Ectodermal cell (in vitro differentiated cells): ENCODE measurements around the gene PLXDC1. TPM values are rescaled to one million over a fixed set of nuclear protein-coding genes. Genes with fewer than 3 reads are reported as not detected.

ENCODE experiments used
- H3K27ac ChIP-seq: 2 replicates; pipeline ENCODE4 v1.7.0; 2013; ENCODE audit warnings: mild to moderate bottlenecking, low read depth, low read length; ENCODE audit not compliant: insufficient read depth, poor library complexity, severe bottlenecking
- H3K27me3 ChIP-seq: 2 replicates; pipeline ENCODE4 v1.7.0; 2013; ENCODE audit warnings: mild to moderate bottlenecking, low read length; ENCODE audit not compliant: insufficient read depth, control insufficient read depth, poor library complexity, severe bottlenecking
- H3K36me3 ChIP-seq: one replicate; pipeline ENCODE4 v1.7.0; 2013; ENCODE audit warnings: low read length; ENCODE audit not compliant: control insufficient read depth, insufficient read depth
- H3K4me1 ChIP-seq: one replicate; pipeline ENCODE4 v1.7.0; 2013; ENCODE audit warnings: low read length; ENCODE audit not compliant: control insufficient read depth, insufficient read depth
- H3K4me3 ChIP-seq: 2 replicates; pipeline ENCODE4 v1.7.0; 2013; ENCODE audit warnings: low read depth, low read length, control low read depth; ENCODE audit not compliant: insufficient read depth
- H3K9me3 ChIP-seq: 2 replicates; pipeline ENCODE4 v1.7.0; 2013; ENCODE audit warnings: mild to moderate bottlenecking, low read length, moderate library complexity; ENCODE audit not compliant: control insufficient read depth
- WGBS, 2 experiments: methylation state at CpG; one replicate each; pipeline ENCODE4 v1.1.7; 2013; ENCODE audit warnings: missing lambda C conversion rate in 2 of 2; 5-methylcytosine and 5-hydroxymethylcytosine counted together
- polyA plus RNA-seq, 4 experiments: library from polyadenylated mRNA; stranded (reverse); fragments of 50-300 nt; gene quantifications; one replicate each; pipeline ENCODE4 v1.2.3, GENCODE V29; 2013

PLXDC1 gene
- 0.93 TPM for polyA plus RNA-seq (2013, experiment 1 of 4)
- polyA plus RNA-seq (2013, experiment 2 of 4) = 0.59 TPM
- polyA plus RNA-seq (2013, experiment 3 of 4) = 0.85 TPM
- polyA plus RNA-seq (2013, experiment 4 of 4) = 2.8 TPM

DNA sequence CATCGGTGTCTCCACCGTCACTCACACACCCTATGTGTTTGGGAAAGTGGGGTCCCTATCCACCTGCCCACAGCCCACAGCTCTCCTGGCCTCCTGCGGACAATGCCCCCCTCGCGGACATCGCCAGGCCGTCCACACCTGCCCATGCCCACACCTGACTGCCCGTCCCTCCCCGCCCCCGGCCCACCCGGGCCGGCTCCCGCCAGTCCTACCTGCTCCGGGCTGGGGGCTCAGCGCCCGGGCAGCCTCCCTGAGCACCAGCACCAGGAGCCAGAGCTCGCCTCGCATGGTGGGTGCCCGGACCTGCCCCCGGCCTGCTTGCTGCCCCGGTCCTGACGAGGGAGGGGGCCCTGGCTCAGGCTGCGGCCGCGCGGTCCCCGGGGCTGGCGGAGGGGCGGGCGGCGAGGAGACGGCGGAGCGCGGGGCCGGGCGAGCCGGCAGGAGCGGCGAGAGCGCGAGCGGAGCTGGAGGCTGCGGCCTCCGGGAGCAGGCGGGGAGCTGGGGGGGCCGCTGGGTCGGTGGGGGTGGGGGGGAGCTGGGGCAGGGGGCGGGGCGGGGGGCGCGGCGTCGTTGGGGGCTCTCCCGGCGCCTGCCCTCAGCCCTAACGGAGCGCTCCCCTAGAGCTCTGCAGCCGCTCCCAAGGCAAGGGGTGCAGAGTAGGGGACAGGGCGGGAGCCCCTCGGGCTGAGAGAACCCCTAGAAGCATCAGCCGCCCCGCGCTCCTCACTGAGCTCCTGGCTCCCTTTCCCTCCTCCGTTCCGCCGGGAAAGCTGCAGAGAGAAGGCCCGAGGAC, at the start of gene PLXDC1:
Gene PLXDC1 (minus strand): TSS at position 488 of the 793 bp plus-strand sequence. CDS start 200 bp downstream, at position 288.
- Histone ChIP-seq H3K27me3 (peaks cover 41% of the 10 kb centered on the region), H3K27ac (no peak within 1 kb of the TSS), H3K36me3 (no peaks in the 10 kb centered on the region), H3K9me3 (no peaks in the 10 kb centered on the region), H3K4me3 (peak within 1 kb of the TSS; percentile 87), H3K4me1 (no peaks in the 10 kb centered on the region)
- WGBS, 2 experiments = 1 to 2% methylated on average over 56 to 66 of the region's 68 CpGs

DNA sequence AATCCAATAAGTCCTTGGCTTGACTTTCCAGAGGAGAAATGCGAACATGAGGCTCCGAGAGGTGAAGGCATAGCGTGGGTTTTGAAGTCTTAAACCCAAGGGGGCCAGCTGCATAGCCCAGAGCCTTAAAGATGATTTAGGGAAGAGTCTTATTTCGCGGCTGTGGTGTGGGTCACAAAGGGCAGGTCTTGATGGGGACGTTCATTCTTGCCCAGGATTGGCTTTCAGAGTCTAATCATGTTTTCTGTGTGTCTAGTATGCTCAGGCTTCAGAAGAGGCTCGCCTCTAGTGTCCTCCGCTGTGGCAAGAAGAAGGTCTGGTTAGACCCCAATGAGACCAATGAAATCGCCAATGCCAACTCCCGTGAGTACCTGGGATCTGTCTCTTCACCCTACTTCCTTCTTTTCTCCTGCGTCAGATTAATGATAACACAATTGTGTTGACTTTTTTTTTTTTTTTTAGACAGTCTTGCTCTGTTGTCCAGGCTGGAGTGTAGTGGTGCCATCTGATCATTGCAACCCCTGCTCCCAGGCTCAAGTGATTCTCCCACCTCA, 49.6 kb upstream of the PLXDC1 start:
- H3K36me3 ChIP-seq = peaks cover 38% of the 10 kb centered on the region
- H3K4me1 ChIP-seq = peaks cover 17% of the 10 kb centered on the region
- H3K27me3 ChIP-seq = no peaks in the 10 kb centered on the region
- H3K9me3 ChIP-seq = no peaks in the 10 kb centered on the region
- H3K4me3 ChIP-seq = peak overlapping the region; percentile 97
- WGBS, 2 experiments = 65 to 66% methylated on average over 11 of the region's 11 CpGs
- no peak overlapping the region for H3K27ac ChIP-seq

DNA sequence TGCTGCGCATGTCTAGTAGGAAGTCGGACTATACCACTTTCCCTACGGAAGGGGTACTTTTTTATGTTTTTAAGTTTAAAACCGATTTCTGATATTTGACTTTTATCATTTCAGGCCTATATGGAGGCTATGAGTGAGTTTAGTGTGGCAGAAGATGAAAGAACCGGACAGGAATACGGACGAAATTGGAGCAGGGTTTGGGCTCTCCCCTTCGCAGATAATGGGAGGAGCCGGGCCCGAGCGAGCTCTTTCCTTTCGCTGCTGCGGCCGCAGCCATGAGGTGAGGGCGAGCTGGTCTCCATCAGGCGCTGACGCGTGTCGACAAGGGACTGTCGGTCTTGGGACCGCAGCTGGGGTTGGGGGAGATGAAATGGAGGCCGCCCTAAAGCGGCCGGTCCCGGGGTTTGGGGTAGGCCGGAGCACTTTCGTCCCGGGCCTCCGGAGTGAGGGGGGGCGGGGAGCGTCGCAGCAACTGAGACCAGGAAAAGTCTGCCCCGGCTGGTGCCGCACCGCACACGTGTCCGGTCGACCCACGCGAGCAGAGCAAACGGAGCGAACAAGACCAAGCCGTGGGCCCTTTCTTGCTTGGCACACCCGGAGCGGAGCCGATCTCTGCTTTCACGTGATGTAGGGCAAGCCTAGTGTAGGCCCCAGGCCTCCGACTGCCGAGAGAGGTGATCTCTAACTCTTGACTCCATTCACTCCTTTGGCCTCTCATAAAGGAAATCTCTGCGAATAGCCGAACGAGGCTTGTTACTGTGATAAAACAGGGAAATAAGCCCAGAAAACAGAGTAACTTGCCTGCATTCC, 48.8 kb upstream of the PLXDC1 start, which contains the start of gene RPL19:
Gene RPL19 (plus strand): TSS at position 214 of the 810 bp plus-strand sequence. CDS start 62 bp downstream, at position 276.
- Histone ChIP-seq H3K36me3 (peaks cover 38% of the 10 kb centered on the region), H3K4me3 (peak within 1 kb of the TSS; percentile 97), H3K9me3 (no peaks in the 10 kb centered on the region), H3K27me3 (no peaks in the 10 kb centered on the region), H3K4me1 (peaks cover 24% of the 10 kb centered on the region), H3K27ac (peak within 1 kb of the TSS; percentile 98)
- WGBS, 2 experiments = 1% methylated on average over 52 of the region's 52 CpGs

DNA sequence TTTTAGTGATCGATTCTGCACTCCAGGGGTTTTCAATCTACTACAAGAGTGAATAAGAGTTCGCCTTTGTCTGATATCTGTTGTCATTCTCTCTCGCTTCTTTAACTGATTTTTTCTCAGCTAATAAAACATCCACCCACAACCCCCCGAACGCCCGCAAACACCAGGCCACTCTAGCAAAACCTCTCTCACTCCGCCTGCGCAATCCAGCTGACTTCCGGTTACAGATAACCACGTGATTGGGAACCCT, 48.3 kb upstream of the PLXDC1 start:
- Histone ChIP-seq H3K9me3 (no peaks in the 10 kb centered on the region), H3K4me3 (peak overlapping the region; percentile 97), H3K4me1 (peaks cover 30% of the 10 kb centered on the region), H3K27ac (peak overlapping the region; percentile 98), H3K36me3 (peaks cover 32% of the 10 kb centered on the region), H3K27me3 (no peaks in the 10 kb centered on the region)
- 3% methylated on average over 10 of the region's 10 CpGs for WGBS, 2 experiments

DNA sequence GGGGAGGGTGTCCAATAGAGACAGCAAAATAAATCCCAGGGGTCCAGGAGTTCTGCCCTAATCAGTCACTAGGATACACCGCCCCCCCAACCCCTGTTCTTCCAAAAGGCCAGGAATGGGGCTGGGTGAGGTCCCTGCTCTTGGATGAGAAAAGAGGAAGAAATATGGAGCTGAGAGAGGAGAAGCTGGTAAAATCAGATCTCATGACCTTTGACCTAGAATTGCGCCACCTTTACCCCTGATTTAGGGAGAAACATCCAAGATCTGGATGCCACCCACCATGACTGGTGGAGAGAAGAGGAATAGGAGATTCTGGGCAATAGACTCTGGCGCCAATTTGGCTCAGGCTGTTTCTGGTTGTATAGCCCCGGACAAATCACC, 46.7 kb upstream of the PLXDC1 start:
- peaks cover 19% of the 10 kb centered on the region for H3K36me3 ChIP-seq
- H3K9me3 ChIP-seq = no peaks in the 10 kb centered on the region
- peaks cover 31% of the 10 kb centered on the region for H3K4me1 ChIP-seq
- 80 to 98% methylated on average over 3 to 4 of the region's 4 CpGs for WGBS, 2 experiments
- peak overlapping the region; percentile 73 for H3K4me3 ChIP-seq
- no peak overlapping the region for H3K27ac ChIP-seq
- no peaks in the 10 kb centered on the region for H3K27me3 ChIP-seq

DNA sequence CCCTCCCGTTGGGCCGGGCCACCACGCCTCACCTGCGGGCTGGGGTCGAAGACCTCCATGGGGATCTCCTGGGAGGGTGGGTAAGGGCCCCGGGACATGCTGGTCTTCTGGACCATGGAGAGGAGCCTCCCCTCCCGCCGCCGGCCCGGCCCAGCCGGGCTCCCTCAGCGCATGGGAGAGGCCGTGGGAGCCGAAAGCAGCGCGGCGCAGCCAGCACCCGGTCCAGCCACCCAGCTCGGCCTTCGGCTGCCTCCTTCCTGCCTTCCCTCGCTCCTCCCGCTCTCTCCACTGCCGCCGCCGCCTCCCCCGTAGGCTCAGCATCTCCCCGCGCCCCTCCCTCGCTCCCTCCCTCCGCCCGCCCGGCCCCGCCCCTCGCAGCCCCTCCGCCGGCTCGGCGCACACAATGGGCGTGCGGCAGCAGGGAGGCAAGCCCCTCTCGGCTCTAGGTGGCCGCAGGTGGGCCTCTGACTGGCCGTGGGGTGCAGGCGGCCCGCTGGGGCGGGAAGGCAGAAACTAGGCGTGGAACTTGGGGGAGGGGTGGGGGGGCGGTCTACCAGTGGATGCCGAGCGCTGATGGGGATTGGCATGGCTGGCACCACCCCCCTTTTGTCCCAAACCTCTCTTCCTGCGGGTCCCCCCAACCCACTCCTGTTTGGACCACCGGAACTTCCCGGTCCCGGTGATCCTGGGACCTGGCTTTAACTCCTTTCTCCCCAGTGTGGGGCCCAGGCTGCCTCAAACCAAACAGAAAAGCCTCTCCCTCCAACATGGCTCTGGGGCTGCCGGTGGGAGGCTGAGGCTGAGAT, 46.1 kb upstream of the PLXDC1 start, which contains the start of gene CACNB1:
Gene CACNB1 (minus strand): TSS at position 290 of the 806 bp plus-strand sequence. CDS start 174 bp downstream, at position 116.
- Histone ChIP-seq H3K4me1 (peaks cover 31% of the 10 kb centered on the region), H3K36me3 (peaks cover 16% of the 10 kb centered on the region), H3K9me3 (no peaks in the 10 kb centered on the region), H3K27ac (no peak within 1 kb of the TSS), H3K27me3 (no peaks in the 10 kb centered on the region), H3K4me3 (peak within 1 kb of the TSS; percentile 73)
- WGBS, 2 experiments = 1 to 2% methylated on average over 55 of the region's 55 CpGs

DNA sequence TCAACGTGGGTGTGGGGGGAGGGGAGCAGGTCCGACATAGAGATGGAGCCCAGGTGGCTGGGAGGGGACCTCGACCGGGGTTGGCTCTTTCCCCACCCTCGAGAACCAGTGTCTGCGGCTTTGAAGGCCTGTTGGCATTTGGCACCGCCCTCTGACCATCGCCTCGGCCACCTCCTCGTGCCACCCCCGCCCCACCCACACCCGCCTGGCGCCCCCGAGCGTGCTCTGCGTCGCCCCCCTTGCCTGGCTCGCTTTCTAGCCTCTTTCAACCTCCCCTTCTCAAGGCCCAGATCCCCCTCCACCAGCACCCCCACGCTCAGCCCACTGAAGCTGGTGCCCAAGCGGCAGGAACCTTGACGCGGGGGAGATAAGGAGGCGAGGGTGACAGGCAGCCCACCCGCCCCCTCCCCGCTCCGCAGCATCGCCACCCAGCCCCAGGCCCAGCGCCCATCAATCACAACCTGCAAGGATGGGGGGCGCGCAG, 45.4 kb upstream of the PLXDC1 start:
- H3K36me3 ChIP-seq = peaks cover 12% of the 10 kb centered on the region
- H3K27ac ChIP-seq = no peak overlapping the region
- no peaks in the 10 kb centered on the region for H3K9me3 ChIP-seq
- peak overlapping the region; percentile 73 for H3K4me3 ChIP-seq
- no peaks in the 10 kb centered on the region for H3K27me3 ChIP-seq
- H3K4me1 ChIP-seq = peaks cover 31% of the 10 kb centered on the region
- WGBS, 2 experiments = 0% methylated on average over 29 to 30 of the region's 30 CpGs

DNA sequence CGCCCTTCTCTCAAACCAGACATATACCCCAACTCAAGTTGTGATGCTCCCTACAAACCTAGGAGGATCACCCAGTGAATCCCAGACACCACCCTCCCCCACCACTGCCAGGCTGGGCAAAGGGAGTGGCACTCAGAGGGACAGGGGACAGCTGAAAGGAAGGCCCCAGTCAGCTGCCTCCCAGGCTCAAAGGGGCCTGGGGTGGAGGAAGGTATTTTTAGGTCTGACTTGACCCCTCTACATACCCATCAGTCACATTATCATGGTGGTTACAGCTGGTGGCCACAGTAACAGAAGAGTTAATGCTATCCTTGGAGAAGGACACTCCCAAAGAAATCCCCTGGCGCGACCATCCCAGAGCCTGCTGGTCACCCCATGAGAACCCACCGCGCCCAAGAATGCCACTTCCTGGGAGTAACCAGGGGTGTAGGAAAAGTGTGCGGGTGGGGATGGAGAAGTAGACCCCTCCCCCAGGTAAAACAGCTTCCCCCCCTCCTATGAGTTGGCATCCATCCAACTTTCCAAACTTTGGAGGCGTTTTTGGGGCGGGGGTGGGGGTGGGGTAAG, 44.9 kb upstream of the PLXDC1 start:
- Histone ChIP-seq H3K4me1 (peaks cover 31% of the 10 kb centered on the region), H3K4me3 (peak overlapping the region; percentile 73), H3K36me3 (peaks cover 8% of the 10 kb centered on the region), H3K27me3 (no peaks in the 10 kb centered on the region), H3K27ac (no peak overlapping the region), H3K9me3 (no peaks in the 10 kb centered on the region)
- WGBS, 2 experiments = 36 to 39% methylated on average over 5 to 6 of the region's 8 CpGs

DNA sequence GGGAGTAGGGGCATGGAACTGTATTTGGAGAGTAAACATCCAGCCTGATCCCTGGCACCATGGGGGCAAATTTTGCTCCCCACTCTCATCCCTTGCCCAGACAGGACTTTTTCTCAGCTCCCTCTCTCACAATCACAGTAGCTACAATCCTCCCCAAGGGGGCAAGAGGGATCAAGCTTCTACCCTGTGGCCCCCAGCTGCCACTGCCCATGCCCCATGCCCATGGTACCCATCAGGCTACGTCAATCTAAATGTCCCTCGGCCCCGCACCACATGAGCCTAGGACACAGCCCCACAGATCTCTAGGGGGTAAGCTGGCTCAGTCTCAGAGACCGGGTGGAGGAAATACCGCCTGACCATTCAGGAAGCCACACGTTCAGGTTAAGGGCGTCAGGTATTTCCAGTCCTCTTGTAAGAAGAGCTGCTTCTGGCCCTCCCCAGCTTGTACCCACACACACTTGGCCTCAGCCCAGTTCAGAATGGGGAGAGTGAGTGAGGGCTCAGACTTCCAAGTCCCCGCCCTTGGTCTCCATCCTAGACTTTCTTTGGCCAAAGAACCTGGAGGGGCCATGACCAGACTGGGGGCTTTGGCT, 44.2 kb upstream of the PLXDC1 start:
- 75% methylated on average over 8 of the region's 8 CpGs for WGBS, 2 experiments

More for the DNA sequence above, 44.2 kb upstream of the PLXDC1 start:
- Histone ChIP-seq H3K4me1 (peaks cover 26% of the 10 kb centered on the region), H3K4me3 (peak overlapping the region; percentile 73), H3K9me3 (no peaks in the 10 kb centered on the region), H3K27me3 (no peaks in the 10 kb centered on the region), H3K36me3 (peaks cover 8% of the 10 kb centered on the region), H3K27ac (no peak overlapping the region)
